Activated T-helper 1 cell treated with anti-CD3 and anti-CD28 coated beads, Interleukin-12 subunit alpha, Interleukin-12 subunit beta, Interleukin-2, Interleukin-4 antibody, amounts not matched to agents 30 ng/mL and 10 ng/mL and 1 ng/mL, durations not matched to agents 14 hours and 24 hours and 36 hours (primary cell): ENCODE measurements around the gene RHOBTB3. TPM values are rescaled to one million over a fixed set of nuclear protein-coding genes. Genes with fewer than 3 reads are reported as not detected.
"Not testable (repeated sequence)": the region's sequence is repeated elsewhere in the genome, so short reads cannot be mapped to it uniquely, and the experiment has no call there.

Experiments used
- DNase-seq: peaks from one replicate; pipeline ENCODE4 v3.0.0; 2021; ENCODE audit warnings: low spot score
- H3K27ac Mint-ChIP-seq: one replicate; pipeline ENCODE4 v1.8.0; 2021; ENCODE audit warnings: mild to moderate bottlenecking, mixed read lengths
- H3K27me3 Mint-ChIP-seq: one replicate; pipeline ENCODE4 v1.8.0; 2022; ENCODE audit warnings: mild to moderate bottlenecking, moderate library complexity, mixed read lengths; ENCODE audit not compliant: insufficient read depth
- H3K36me3 Mint-ChIP-seq: one replicate; pipeline ENCODE4 v1.8.0; 2021; ENCODE audit warnings: low read depth, mixed read lengths
- H3K4me1 Mint-ChIP-seq: one replicate; pipeline ENCODE4 v1.8.0; 2021; ENCODE audit warnings: low read depth, mixed read lengths
- H3K4me3 Mint-ChIP-seq: one replicate; pipeline ENCODE4 v1.8.0; 2021; ENCODE audit warnings: mild to moderate bottlenecking, moderate library complexity, mixed read lengths
- H3K9me3 Mint-ChIP-seq: one replicate; pipeline ENCODE4 v1.8.0; 2021; ENCODE audit warnings: mixed read lengths
- intact Hi-C: fragments of 100-400 bp; cut with micrococcal nuclease; formaldehyde crosslinking; loops from one replicate; pipeline ENCODE4 v1.15.1; 2024
- total RNA-seq: library from RNA; stranded (reverse); gene quantifications from 2 replicates; pipeline ENCODE4 v1.2.3, GENCODE V29; 2022

The RHOBTB3 gene
- 0.36 and 0.71 TPM in 2 replicates for total RNA-seq

DNA sequence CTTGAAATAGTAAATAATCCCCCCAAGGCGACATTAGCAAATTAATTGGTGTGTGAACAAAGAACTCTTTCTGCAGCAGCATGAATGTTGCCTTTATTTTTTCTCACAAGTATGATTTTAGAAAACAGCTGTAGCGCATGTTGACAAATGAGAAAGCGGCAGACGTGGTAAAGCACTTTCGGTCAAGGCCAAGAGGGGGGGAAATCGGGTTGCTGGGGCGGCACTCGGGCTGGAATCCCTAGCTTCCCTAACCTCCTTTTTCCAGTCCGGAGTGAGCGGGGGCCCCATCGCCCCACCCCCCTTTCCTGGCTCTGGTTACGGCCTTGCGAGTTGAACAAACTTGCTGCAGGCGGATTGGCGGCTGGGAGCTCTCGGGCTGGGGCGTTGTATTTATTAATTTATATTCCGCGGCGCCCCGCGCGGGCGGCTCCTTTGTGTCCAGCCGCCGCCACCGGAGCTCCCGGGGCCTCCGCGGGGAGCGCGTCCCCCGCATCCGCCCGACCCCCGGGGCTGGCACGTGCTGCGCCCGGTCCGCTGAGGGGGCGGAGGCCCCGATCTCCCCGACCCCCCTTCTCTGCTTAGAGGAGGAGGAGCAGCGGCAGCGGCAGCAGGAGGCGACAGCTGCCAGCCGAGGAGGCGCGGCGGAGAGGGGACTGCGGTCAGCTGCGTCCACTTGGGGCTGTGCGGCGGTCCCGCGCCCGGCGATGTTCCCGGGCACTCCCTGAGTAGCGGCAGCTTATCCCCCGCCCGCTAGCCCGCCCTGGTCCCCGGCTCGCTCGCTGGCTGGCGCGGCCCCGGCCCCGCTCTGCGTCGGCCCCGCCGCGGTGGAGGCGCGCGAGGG, at the start of gene RHOBTB3:
RHOBTB3 (plus strand) TSS at position 607 of the 841 bp plus-strand sequence. CDS start 347 bp downstream, outside the sequence.
- H3K36me3 Mint-ChIP-seq, result no peaks in the 10 kb centered on the region
- H3K4me1 Mint-ChIP-seq, result peaks cover 23% of the 10 kb centered on the region
- peaks cover 68% of the 10 kb centered on the region for H3K27me3 Mint-ChIP-seq
- intact Hi-C loops, result no loop called here
- peak within 1 kb of the TSS; percentile 81 for H3K4me3 Mint-ChIP-seq
- H3K27ac Mint-ChIP-seq, result no peak within 1 kb of the TSS
- H3K9me3 Mint-ChIP-seq, result no peaks in the 10 kb centered on the region
- peak; percentile 3 for DNase-seq

- Mint-ChIP-seq H3K27me3 (peaks cover 43% of the 10 kb centered on the region), H3K9me3 (no peaks in the 10 kb centered on the region), H3K4me3 (no peak within 1 kb of the TSS), H3K27ac (no peak within 1 kb of the TSS), H3K36me3 (no peaks in the 10 kb centered on the region), H3K4me1 (no peaks in the 10 kb centered on the region)
- DNase-seq, result no peak
- intact Hi-C loops, result no loop called here
Observed at GRCh38 chr5:95682891-95683290, 48.2 kb upstream of the RHOBTB3 start, which contains the start of gene SPATA9. Gene SPATA9, minus strand, starts transcription at chr5:95682991. Its CDS starts 137 bp downstream, at chr5:95682854.

GRCh38 chr5:95684361-95684760, 46.8 kb upstream of the RHOBTB3 start:
- Mint-ChIP-seq H3K36me3 (no peaks in the 10 kb centered on the region), H3K27ac (no peak overlapping the region), H3K4me1 (no peaks in the 10 kb centered on the region), H3K27me3 (peaks cover 45% of the 10 kb centered on the region), H3K4me3 (no peak overlapping the region), H3K9me3 (no peaks in the 10 kb centered on the region)
- no peak for DNase-seq
- intact Hi-C loops, result no loop called here

DNA sequence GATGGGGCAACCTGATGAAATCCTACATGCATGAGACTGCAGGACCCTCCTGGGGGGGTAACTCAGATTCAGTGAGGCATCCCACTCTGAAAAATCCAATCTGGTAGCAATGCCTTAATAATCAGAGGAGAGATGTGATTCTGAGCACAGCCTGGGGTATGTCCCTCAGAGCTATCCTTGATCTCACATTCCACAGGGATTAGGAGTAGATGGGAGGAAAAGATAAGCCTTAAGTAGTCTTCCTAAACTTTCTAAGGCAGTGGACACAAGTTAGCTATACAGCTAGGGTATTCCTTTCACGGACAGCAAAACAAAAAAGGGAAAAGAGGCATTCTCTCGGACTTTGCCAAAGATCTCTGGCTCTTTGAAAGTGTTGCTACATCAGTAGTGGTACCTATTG, 44.5 kb upstream of the RHOBTB3 start:
- peaks cover 39% of the 10 kb centered on the region for H3K27me3 Mint-ChIP-seq
- no peaks in the 10 kb centered on the region for H3K36me3 Mint-ChIP-seq
- H3K4me3 Mint-ChIP-seq, result no peak overlapping the region
- intact Hi-C loops, result no loop called here
- DNase-seq, result no peak
- no peak overlapping the region for H3K27ac Mint-ChIP-seq
- no peaks in the 10 kb centered on the region for H3K4me1 Mint-ChIP-seq
- no peaks in the 10 kb centered on the region for H3K9me3 Mint-ChIP-seq

DNA sequence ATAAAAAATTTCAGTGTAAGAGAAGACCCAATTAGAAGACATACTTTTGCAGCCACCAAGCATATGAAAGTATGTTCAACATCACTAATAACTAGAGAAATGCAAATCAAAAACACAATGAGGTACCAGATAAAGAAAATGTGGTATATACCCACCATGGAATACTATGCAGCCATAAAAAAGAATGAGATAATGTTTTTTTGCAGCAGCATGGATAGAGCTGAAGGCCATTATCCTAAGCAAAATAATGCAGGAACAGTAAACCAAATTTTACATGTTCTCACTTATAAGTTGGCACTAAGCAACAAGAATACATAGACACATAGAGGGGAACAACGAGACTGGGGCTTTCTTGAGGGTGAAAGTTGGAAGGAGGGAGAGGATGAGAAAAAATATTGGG, 41.5 kb upstream of the RHOBTB3 start:
- intact Hi-C loops, result no loop called here
- Mint-ChIP-seq H3K27me3 (peaks cover 27% of the 10 kb centered on the region), H3K27ac (no peak overlapping the region), H3K9me3 (no peaks in the 10 kb centered on the region), H3K36me3 (no peaks in the 10 kb centered on the region), H3K4me3 (no peak overlapping the region), H3K4me1 (no peaks in the 10 kb centered on the region)
- no peak for DNase-seq

DNA sequence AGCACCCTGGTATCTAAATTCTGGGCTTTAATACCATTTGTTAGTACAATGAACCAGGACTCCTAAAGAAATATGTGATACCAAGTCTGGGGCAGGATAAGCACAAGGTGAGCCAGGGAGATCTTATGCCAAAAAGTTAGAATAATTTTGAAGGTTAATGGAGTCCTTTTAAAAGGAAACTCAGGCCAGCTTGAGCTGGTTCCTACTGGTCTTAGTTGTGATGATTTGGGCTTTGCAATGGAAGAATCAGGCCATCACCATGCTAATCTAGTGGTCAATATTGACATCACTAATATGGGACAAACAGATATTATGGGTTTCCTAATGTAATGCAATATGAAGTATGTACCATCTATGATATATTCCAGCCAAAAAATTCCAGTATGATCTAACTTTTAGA, 40.8 kb upstream of the RHOBTB3 start:
- no peaks in the 10 kb centered on the region for H3K9me3 Mint-ChIP-seq
- H3K4me3 Mint-ChIP-seq, result no peak overlapping the region
- H3K27ac Mint-ChIP-seq, result no peak overlapping the region
- intact Hi-C loops, result no loop called here
- peaks cover 24% of the 10 kb centered on the region for H3K27me3 Mint-ChIP-seq
- no peaks in the 10 kb centered on the region for H3K36me3 Mint-ChIP-seq
- H3K4me1 Mint-ChIP-seq, result no peaks in the 10 kb centered on the region
- DNase-seq, result no peak

DNA sequence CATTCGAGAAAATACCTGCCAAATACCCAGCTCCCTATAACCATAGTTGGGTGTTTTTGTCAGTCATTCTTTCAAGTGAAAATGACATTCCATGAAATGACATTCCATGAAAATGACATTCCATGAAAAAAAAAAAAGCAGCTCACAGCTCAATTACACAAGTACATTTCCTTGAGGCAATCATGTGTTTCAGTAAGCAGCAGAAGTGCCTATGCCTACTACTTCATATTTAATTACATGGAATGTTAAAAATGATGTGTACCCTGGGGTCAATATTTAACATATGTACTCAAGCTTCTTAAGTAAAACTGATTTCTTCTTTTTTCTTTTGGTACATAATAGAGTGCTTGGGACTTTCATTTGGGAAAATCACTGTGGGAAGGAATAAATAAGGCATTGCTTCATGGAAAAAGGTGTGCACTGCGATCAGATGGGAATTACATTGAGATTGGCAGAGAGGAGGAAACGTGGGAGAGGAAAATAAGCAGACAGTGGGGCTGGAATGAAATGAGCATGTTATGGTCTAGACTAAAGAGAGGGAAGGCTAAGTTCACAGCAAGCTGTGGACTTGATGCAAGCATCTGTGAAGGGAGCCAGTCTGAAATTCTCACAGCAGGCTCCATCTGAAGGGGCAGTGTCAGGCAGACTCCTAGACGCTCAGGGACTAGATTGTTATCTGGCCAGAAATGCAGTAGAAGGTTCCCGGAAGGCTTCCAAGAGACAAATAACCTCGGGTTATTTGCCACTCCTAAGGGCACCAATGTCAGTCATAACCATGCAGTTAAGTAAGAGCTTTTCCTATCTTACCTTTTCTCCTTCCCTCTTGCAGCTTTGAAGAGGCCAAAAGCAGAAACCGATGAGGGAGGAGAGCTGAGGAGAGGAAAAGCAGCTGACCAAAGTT, 33.1 kb upstream of the RHOBTB3 start:
- no peak overlapping the region for H3K4me3 Mint-ChIP-seq
- intact Hi-C loops, result no loop called here
- peaks cover 43% of the 10 kb centered on the region for H3K27me3 Mint-ChIP-seq
- H3K27ac Mint-ChIP-seq, result no peak overlapping the region
- H3K9me3 Mint-ChIP-seq, result no peaks in the 10 kb centered on the region
- no peak for DNase-seq
- no peaks in the 10 kb centered on the region for H3K4me1 Mint-ChIP-seq
- no peaks in the 10 kb centered on the region for H3K36me3 Mint-ChIP-seq

- H3K9me3 Mint-ChIP-seq, result no peaks in the 10 kb centered on the region
- H3K27me3 Mint-ChIP-seq, result peaks cover 40% of the 10 kb centered on the region
- H3K4me3 Mint-ChIP-seq, result no peak overlapping the region
- no peaks in the 10 kb centered on the region for H3K4me1 Mint-ChIP-seq
- H3K27ac Mint-ChIP-seq, result no peak overlapping the region
- intact Hi-C loops, result no loop called here
- H3K36me3 Mint-ChIP-seq, result no peaks in the 10 kb centered on the region
- no peak for DNase-seq
Observed at GRCh38 chr5:95699337-95699736, 31.8 kb upstream of the RHOBTB3 start.

DNA sequence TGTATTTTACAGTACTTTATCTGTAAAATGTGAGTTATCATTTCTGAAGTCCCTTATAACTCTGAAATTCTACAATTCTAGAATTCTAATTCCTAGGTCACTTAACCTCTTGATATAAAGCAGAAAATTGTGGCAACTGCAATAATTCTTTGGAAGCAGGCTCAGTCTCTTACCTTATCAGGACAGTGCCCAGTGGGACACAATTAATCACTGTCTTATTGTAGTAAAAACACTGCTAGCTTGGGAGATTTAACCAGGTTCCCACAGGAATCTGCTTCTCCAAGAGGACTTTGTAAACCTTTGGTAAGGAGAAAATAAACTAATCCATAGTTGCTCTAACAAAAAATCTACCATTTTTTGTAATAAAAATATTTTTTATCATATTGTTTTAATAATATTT, 30.1 kb upstream of the RHOBTB3 start:
- H3K4me3 Mint-ChIP-seq, result no peak overlapping the region
- no peak overlapping the region for H3K27ac Mint-ChIP-seq
- H3K9me3 Mint-ChIP-seq, result no peaks in the 10 kb centered on the region
- H3K36me3 Mint-ChIP-seq, result no peaks in the 10 kb centered on the region
- intact Hi-C loops, result no loop called here
- no peaks in the 10 kb centered on the region for H3K4me1 Mint-ChIP-seq
- no peak for DNase-seq
- H3K27me3 Mint-ChIP-seq, result peaks cover 36% of the 10 kb centered on the region

GRCh38 chr5:95704150-95704549, 27.0 kb upstream of the RHOBTB3 start:
- peaks cover 17% of the 10 kb centered on the region for H3K27me3 Mint-ChIP-seq
- no peaks in the 10 kb centered on the region for H3K36me3 Mint-ChIP-seq
- no peaks in the 10 kb centered on the region for H3K9me3 Mint-ChIP-seq
- intact Hi-C loops, result no loop called here
- no peak overlapping the region for H3K27ac Mint-ChIP-seq
- no peaks in the 10 kb centered on the region for H3K4me1 Mint-ChIP-seq
- no peak overlapping the region for H3K4me3 Mint-ChIP-seq
- no peak for DNase-seq

DNA sequence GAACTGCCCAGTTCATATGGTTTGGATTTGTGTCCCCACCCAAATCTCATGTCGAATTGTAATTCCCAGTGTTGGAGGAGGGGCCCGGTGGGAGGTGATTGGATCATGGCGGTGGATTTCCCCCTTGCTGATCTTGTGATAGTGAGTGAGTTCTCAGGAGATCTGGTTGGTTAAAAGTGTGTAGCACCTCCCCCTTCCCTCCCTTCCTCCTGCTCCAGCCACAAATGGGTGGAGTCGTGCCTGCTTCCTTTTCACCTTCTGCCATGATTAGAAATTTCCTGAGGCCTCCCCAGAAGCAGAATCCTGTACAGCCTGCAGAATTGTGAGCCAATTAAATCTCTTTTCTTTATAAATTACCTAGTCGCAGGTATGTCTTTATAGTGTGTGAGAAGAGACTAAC, 24.9 kb upstream of the RHOBTB3 start:
- H3K27ac Mint-ChIP-seq, H3K36me3 Mint-ChIP-seq, H3K4me1 Mint-ChIP-seq: not testable (repeated sequence)

DNA sequence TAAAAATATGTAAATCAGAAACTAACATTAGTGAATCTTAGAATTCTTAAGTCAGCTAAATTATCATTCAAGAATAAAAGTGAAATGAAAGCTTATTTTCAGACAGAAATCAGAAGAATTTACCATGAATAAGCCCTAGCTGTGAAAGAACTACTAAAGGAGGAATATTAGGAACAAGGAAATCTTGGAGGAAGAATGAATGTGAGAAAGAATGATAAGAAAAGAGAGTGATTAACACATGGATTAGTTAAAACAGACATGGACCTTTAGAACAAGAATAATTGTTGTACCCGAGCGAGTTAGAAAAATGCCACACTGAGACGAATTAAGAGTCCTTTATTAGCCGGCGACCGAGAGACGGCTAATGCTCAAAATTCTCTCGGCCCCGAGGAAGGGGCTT, 24.1 kb upstream of the RHOBTB3 start:
- intact Hi-C loops, result no loop called here
- DNase-seq, result no peak
- Mint-ChIP-seq H3K4me1 (no peaks in the 10 kb centered on the region), H3K27ac (no peak overlapping the region), H3K4me3 (no peak overlapping the region), H3K36me3 (no peaks in the 10 kb centered on the region), H3K27me3 (peaks cover 18% of the 10 kb centered on the region), H3K9me3 (no peaks in the 10 kb centered on the region)

More for the DNA sequence above, 24.9 kb upstream of the RHOBTB3 start:
- DNase-seq, H3K9me3 Mint-ChIP-seq, H3K4me3 Mint-ChIP-seq, intact Hi-C loops: not testable (repeated sequence)
- H3K27me3 Mint-ChIP-seq, result peaks cover 15% of the 10 kb centered on the region
